ENCODE data around the gene ZBTB16.

ZBTB16 gene

GRCh38 chr11:114132944-114133394, 73.5 kb downstream of the ZBTB16 start:
- no peak for DNase-seq

DNA sequence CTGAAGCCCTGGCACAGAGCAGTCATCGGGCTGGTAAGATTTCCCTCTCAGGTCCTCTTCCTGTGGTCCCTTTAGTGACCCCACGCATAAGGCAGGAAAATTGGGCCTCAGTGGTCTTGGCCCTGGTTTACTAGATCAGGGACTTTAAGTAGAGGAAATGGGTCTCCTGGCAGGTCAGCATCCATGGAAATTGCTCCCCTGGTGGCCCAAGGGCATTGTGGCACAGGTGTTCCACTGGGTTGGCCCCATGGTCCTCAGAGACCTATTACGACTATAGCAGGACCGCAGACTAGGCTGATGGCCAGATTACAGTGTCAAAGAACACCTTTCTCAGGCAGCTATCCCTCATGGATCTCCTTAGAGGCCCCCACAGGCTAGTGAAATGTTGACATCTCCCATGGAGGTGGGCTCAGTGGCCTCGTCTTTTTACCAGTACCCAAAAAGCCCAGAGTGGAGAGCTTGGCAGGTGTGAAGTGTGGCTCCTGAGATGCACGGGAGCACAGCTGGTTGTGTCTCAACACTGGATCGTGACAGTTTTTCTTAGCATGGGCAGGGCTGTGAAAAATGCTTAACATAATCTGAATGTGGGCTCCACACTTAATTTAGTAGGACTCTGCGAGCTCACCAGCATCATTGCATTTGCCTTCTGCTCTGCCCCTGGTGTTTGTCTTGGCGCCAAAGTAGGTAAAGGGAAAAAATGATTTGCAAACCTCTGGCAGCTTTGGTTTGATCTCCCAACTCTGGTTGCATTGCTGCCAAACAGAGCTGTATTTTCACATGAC, 74.2 kb downstream of the ZBTB16 start:
- no peak for DNase-seq

GRCh38 chr11:114134870-114135269, 75.4 kb downstream of the ZBTB16 start:
- no peak for DNase-seq

DNA sequence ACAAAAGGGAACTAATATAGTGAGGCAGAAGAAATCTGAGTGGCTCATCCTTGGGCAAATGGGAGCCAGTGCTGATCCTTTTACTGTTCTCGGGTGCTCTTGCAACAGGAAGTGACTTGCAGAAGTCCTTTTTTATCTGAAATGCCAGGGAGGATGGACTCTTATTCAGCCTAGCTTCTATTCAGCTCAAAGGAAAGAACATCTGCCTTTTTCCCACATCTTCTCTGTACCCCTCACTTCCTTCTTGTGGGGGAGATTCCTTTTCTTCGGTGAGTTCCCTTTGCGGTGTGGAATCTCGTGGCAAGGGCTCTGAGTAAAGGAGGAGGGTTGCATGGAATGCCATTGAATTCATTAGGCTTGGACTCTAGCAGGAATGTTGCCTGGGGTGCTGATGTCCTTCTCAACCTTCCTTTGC, 76.2 kb downstream of the ZBTB16 start:
- no peak for DNase-seq

DNA sequence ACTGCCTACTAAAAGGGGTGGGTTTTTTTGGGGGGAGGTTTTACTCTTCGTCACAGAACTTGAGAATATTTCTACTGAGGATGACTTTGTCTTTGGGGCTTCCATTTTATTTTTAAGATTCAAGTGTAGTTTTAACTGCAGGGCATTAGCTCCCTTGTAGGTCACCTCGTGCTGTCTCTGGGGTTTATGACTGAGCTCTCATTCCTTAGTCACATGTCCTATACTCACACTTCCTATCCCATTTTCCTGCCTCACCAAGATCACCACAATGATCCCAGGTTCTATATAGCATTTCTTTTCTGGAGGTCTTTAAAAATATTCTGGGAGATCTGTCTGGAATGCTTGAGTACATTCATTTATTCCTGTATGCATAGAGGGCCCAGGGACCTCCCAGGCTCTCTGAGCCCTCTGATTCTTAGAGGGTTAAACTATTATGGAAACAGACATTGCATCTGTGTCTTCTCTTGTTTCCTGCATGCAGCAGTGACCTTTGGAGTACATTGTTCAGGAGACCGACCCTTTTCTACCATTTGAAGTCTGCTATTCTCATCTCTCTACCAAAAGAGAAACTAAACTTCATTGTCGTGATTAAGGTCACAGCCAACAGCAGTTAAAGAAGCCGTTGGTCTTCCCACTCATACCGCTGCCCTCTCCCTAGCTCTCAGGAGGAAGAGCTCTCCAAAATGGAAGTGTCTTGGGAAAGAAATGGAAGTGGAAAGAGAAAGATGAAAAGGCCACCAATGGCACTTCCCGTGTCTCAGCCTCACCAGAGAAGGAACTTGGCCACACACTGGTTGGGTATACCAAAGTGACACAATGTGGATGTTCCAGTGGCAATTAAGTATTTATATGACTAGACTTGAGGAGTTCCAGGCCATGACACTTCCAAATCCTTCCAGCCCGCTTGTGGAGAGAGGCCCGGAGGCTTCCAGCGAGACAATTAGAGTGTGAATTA, 77.5 kb downstream of the ZBTB16 start:
- DNase-seq = no peak

- DNase-seq = no peak
These were observed 78.3 kb downstream of the ZBTB16 start for GRCh38 chr11:114137838-114138237.

- no peak for DNase-seq
These were observed 78.9 kb downstream of the ZBTB16 start for GRCh38 chr11:114138411-114138810.

GRCh38 chr11:114140826-114141225, 81.3 kb downstream of the ZBTB16 start:
- DNase-seq = no peak

- DNase-seq = no peak
These were observed 82.5 kb downstream of the ZBTB16 start for GRCh38 chr11:114141863-114142580.

GRCh38 chr11:114142707-114143106, 83.2 kb downstream of the ZBTB16 start:
- DNase-seq = no peak

DNA sequence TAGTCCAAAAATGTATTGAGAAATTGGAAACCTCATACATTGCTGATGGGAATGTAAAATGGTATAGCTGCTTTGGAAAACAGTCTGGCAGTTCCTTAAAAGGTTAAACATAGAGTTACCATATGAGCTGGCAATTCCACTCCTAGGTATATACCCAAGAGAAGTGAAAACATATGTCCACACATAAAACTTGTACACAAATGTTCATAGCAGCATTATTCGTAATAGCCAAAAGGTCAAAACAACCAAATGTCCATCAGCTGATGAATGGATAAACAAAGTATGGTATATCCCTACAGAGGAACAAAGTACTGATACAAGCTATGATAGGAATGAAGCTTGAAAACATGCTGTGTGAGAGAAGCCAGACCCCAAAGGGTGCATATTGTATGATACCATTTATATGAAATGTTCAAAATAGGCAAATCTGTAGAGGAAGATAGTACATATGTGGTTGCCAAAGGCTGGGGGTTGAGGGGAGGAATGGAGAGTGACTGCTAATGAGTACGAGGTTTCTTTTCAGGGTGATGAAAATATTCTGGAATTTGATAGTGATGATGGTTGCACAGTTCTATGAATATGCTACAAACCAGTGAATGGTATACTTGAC, 85.8 kb downstream of the ZBTB16 start:
- DNase-seq = no peak

DNA sequence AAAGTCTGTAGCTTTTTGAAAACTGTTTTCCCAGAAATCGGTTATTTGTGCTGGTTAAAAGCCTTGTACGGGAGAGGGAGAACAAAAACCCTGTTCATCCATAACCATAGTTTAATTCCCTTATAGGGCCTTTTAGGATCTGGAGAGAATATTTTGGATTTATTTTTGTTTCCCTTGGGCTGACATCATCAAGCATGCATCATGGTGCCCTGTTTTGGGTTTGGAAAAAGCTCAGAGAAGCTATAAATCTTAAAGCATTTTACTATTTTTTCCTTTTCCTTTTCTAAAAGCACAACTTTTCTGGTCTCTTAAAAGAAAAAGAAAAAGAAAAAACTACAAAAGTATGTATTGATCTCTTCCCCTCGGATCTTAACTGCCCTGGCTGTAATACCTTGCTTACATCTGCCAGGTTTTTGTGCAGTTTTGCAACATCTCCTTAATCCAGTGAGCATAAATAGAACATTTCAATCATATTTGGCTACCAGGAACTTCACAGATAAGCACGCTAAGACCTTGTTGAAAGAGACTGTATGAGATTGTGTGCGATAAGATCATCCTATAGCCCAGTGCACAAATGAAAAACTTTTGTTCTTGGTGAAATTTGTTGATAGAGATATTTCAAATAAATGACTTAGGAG, 88.0 kb downstream of the ZBTB16 start:
- DNase-seq = no peak

- DNase-seq = no peak
These were observed 88.5 kb downstream of the ZBTB16 start for GRCh38 chr11:114148013-114148382.

GRCh38 chr11:114149689-114150407, 90.3 kb downstream of the ZBTB16 start:
- no peak for DNase-seq

GRCh38 chr11:114150671-114151070, 91.2 kb downstream of the ZBTB16 start:
- DNase-seq = no peak

- no peak for DNase-seq
These were observed 92.1 kb downstream of the ZBTB16 start for GRCh38 chr11:114151631-114152030.

DNA sequence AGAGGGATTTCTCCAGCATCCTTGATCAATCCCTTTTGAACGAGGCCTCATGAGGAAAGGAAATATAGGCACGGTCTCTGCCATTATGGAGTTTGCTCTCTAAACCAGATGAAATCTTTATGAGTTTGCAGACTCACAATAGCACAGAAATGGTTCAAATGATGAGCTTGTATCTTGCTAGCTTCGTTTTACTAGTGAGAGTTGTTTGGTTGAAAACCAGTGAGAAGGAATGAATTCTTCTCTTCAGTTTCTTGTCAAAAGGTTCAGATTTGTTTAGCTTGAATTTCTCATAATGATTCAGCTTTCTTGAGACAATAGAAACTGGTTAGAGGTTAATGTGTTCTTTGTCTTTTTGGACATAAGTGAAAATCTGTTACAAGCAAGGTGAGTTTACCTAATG, 92.7 kb downstream of the ZBTB16 start:
- no peak for DNase-seq

DNA sequence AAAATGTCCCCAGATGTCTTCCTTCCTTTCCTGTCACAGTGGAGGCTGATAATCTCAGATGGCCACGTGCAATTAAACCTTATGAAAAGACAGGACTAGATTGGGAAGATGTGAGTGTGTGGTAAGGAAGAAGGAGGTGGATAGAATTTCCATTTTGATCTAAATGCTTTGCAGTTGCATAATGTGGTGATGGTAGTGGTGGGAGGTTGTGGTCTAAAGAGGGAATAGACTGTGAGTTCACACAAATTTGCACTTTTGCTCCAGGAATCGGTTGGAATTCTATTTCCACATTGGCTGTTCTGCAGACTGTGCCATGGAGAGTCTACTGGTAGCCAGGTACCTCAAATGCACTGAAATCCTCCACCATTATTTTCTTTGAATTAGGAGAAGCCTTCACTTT, 93.3 kb downstream of the ZBTB16 start:
- DNase-seq = no peak

- no peak for DNase-seq
These were observed 93.7 kb downstream of the ZBTB16 start for GRCh38 chr11:114153224-114153623.

DNA sequence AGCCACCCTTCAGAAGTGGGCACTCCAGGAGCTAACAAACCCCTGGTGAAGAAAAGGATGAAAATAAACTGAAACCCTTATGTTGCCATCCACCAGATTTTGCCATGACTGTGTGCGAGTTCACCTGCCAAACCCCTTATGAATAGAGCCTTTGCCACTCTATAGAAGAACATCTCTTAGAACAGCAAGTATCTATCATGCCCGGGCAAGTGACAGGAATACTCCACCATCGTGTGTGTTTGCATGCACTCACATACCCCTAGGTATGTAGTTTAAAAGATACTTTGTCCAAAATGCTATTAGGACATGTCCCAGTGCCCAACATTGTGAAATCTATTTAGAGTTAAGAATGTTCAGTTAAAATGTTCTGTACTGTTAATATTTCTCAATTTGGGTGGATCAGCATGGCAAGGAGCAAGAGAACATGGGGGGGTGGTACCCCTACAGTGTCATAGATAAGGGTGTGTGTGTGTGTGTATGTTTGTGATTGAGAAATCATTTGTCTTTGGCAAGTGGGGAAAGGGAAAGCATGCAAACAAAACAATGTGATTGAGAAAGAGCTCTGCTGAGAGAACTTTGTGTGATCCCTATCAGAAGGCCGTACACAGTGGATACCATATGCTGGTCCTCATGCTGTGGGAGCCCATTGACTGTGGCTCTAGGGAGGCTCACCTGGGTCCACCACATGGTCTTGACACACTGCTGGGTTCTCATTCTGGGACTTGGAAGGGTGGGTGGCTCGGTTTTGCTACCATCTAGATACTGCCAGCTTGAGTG, 94.9 kb downstream of the ZBTB16 start:
- DNase-seq = no peak

- DNase-seq = no peak
These were observed 95.6 kb downstream of the ZBTB16 start for GRCh38 chr11:114155116-114155515.

Measured in NCI-H187 (cell line).